Ramos (cell line): Measurements from ENCODE around the gene SHOX.
"Not testable (repeated sequence)": the region's sequence is repeated elsewhere in the genome, so short reads cannot be mapped to it uniquely, and the experiment has no call there.

Source experiments
- in situ Hi-C: fragments of 300-500 bp; cut with MboI; formaldehyde crosslinking; loops from one replicate; pipeline ENCODE4 v1.14.3; 2022; ENCODE audit warnings: low sequenced_read_pairs; ENCODE audit not compliant: unreplicated experiment

Gene SHOX

DNA sequence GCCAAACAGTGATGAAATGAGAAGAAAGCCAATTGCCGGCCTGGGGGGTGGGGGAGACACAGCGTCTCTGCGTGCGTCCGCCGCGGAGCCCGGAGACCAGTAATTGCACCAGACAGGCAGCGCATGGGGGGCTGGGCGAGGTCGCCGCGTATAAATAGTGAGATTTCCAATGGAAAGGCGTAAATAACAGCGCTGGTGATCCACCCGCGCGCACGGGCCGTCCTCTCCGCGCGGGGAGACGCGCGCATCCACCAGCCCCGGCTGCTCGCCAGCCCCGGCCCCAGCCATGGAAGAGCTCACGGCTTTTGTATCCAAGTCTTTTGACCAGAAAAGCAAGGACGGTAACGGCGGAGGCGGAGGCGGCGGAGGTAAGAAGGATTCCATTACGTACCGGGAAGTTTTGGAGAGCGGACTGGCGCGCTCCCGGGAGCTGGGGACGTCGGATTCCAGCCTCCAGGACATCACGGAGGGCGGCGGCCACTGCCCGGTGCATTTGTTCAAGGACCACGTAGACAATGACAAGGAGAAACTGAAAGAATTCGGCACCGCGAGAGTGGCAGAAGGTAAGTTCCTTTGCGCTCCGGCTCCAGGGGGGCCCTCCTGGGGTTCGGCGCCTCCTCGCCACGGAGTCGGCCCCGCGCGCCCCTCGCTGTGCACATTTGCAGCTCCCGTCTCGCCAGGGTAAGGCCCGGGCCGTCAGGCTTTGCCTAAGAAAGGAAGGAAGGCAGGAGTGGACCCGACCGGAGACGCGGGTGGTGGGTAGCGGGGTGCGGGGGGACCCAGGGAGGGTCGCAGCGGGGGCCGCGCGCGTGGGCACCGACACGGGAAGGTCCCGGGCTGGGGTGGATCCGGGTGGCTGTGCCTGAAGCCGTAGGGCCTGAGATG is at the start of gene SHOX:
SHOX (plus strand) TSS at position 180 of the 885 bp plus-strand sequence; CDS start at position 287, 107 bp downstream.
- in situ Hi-C loops = no loop called here

DNA sequence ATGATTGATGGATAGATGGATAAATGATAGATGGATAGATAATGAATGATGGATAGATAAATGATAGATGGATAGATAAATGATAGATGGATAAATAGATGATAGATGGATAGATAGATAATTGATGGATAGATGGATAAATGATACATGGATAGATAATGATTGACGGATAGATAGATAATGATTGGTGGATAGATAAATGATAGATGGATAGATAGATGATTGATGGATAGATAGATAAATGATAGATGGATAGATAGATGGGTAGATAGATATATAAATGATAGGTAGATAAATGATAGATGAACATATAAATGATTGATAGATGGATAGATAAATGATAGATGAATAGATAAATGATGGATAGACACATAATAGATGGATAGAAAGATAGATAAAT is 49.5 kb upstream of the SHOX start:
- in situ Hi-C loops = no loop called here

GRCh38 chrX:581720-582298 is 48.8 kb upstream of the SHOX start:
- in situ Hi-C loops = no loop called here

- in situ Hi-C loops = no loop called here
Measured at GRCh38 chrX:584572-584971, 46.0 kb upstream of the SHOX start.

DNA sequence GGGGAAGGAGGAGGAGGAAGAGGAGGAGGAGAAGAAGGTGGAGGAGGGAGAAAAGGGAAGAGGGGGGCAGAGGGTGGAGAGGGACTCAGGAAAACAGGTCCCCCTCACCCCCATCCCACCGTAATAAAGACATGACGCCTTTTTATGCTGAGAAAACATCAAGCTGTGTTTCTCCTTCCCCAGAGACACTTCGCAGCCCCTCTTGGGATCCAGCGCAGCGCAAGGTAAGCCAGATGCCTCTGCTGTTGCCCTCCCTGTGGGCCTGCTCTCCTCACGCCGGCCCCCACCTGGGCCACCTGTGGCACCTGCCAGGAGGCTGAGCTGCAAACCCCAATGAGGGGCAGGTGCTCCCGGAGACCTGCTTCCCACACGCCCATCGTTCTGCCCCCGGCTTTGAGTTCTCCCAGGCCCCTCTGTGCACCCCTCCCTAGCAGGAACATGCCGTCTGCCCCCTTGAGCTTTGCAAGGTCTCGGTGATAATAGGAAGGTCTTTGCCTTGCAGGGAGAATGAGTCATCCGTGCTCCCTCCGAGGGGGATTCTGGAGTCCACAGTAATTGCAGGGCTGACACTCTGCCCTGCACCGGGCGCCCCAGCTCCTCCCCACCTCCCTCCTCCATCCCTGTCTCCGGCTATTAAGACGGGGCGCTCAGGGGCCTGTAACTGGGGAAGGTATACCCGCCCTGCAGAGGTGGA is 45.3 kb upstream of the SHOX start:
- in situ Hi-C loops = no loop called here

- in situ Hi-C loops = no loop called here
Measured at GRCh38 chrX:586351-586750, 44.2 kb upstream of the SHOX start.

GRCh38 chrX:589261-589660 is 41.3 kb upstream of the SHOX start:
- in situ Hi-C loops = not testable (repeated sequence)

DNA sequence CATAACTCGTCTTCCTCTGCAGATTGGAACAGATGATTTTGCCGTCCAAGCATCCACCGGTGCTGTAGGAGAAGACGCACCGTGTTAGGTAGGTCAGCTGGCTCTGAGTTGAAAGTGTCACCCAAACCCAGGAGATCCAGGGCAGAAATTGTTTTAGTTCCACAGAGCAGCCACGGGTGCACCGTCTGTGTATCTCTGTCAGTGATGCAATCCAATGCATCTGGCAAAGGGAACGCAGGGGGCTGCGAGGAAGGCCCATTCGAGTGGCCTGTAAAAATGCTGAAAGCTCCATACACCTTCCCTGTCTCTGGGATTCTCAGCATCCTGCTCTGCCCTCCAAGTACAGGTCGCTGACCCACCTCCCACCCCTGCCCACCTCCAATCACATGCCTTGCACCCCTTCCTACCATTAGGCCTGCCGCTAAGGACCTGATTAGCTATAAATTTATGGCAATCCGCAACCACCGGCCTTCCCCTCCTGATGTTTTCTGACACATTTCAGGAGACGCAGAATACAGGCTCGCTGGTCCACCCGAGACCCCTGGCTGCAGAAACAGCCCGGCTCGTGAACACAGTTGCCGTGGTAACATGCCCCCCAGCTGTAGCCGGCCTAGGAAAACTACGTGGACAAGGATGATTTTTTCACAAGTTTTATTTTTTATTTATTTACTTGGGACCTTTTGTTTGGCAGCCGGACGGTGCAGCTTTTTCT is 39.7 kb upstream of the SHOX start:
- in situ Hi-C loops = no loop called here

DNA sequence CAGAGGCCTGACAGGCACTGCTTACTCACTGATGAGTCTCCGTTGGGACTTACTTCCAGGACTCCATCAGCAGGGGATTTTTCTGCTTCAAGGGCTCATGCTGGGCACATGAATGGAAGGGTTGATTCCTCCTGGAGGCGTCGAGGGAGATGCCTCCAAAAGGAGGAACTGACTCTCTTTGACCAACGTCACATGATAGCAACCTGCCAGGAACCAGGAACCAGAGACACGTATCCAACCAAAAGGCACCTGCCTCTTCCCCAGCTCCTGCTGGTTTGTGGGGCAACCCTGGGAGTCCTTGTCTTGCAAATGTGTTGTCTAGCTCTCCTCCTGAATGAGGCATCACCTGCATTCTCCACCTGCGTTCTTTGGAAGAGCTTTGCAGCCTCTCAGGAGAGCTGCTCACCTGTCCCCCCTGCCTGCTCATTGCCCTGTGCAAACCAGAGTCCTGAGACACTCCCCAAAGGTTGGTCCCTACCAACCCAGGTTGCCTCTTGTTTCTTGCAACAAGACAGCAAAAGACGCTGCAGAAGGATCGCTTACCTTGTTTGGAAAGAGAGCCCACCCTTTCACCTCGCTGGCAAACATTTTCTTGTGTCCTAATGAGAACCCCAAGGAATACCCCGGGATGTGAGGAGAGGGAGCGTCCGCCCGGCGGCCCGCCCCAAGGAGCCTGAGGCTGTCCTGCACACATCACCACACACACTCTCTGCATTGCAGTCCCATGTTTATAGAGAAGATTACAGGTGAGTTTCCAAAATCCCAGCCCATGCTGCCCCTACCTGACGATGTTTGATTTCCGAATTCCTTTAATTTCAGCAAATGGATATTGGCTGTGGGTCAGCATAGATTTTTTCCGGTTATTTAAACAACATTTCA is 30.5 kb upstream of the SHOX start:
- in situ Hi-C loops = no loop called here

- in situ Hi-C loops = not testable (repeated sequence)
Measured at GRCh38 chrX:603029-603428, 27.6 kb upstream of the SHOX start.

GRCh38 chrX:604616-605015 is 26.0 kb upstream of the SHOX start:
- in situ Hi-C loops = not testable (repeated sequence)

DNA sequence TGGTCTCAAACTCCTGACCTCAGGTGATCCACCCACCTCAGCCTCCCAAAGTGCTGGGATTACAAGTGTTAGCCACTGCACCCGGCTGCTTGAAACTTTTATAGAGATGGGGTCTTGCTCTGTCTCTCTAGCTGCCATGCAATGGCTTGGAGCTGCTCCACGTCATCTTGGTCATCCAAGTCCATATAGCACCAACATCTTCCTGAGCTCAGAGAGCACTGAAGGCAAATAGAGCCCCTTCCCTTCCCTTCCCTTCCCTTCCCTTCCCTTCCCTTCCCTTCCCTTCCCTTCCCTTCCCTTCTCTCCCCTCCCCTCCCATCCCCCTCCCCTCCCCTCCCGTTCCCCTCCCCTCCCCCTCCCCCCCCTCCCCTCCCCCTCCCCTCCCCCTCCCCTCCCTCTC is 22.5 kb upstream of the SHOX start:
- in situ Hi-C loops = not testable (repeated sequence)

DNA sequence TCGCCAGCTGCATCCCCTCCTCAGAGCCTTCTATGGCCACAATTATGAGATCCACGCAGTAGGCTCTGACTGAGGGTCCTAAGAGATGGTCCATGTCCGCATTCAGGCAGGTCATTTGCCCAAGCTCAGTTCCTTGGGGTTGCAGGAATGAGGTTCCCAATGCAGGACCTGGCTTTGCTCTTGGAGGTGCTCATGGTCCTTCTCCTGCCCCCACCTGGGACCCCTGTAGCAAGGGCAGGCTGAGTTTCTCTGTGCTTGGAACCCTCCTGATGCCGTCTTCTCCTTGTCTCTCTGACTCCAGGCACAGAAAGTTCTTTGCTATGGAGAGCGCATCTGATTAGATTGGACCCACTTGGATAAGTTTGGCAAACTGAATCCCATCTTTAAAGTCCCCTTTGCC is 16.5 kb upstream of the SHOX start:
- in situ Hi-C loops = no loop called here

- in situ Hi-C loops = no loop called here
Measured at GRCh38 chrX:617401-617800, 13.2 kb upstream of the SHOX start.

GRCh38 chrX:617891-618290 is 12.7 kb upstream of the SHOX start:
- in situ Hi-C loops = no loop called here

DNA sequence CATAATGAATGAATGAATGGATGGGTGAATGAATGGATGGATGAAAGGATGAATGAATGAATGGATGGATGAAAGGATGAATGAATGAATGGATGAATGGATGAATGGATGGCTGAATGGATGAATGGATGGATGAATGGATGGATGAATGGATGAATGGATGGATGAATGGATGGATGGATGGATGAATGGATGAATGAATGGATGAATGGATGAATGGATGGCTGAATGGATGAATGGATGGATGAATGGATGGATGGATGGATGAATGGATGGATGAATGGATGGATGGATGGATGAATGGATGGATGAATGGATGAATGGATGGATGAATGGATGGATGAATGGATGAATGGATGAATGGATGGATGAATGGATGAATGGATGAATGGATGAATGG is 12.3 kb upstream of the SHOX start:
- in situ Hi-C loops = not testable (repeated sequence)

- in situ Hi-C loops = no loop called here
Measured at GRCh38 chrX:618761-619450, 11.7 kb upstream of the SHOX start.

DNA sequence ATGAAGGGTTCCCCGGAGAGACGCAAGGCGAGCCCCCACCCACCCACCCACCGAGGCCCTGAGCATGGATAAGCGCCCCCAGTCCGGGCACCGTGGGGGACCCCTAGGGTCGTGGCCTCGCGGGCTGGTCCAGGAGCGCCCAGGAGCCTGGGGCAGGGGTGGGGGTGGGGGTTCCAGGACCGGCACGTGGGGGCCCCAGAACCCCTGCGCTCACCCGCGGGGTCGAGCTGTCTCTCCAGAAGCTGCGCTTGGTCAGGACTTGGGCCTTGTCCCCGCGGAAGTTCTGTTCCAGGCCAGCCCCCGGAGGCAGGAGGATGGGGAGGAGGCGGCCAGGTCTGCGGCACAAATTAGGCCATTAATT is 11.2 kb upstream of the SHOX start:
- in situ Hi-C loops = no loop called here

DNA sequence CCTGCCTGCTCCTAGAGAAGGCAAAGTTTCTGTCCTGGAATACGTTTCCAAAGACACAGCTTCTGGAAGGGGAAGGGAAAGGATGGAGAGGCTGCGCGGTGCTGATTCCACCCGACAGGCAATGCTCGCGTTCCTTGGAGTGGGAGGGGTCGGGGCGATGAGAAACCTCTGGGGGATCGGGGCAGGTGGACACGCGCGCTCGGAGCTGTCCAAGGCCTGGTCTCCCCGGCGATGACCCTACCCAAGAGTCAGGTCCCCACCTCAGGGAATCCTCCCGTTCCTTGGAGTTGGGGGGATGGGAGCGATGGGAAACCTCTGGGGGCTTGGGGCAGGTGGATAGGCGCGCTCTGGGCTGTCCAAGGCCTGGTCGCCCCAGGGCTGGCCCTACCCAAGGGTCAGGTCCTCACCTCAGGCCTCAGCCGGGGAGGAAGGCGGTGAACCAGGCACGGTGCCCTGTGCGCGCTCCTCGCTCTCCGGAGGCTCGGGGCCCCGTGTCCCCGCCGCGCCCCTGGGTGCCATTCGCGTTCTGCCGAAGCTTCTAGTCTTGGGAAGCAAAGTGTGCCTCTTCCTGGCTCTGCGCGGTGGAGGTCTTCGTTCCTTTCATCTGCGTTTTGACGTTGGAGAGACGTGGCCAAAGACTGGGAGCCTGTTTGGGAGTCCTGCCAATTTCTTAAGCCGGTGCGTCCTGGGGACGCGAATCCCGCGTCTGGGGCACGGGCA is 10.6 kb upstream of the SHOX start:
- in situ Hi-C loops = no loop called here
